Tibial nerve (tissue), 4 donors: ENCODE data around the gene CROCC2.

Experiments
- CTCF ChIP-seq, 5 experiments: fragments of 200-600 bp in 3 of 5; fragments of 450-650 bp in 2 of 5; sonication (generic) in 3 of 5; IDR thresholded peaks; one replicate each; pipeline ENCODE4 v1.5.1; 2016 to 2019; ENCODE audit warnings: antibody characterized with exemption in 5 of 5, mild to moderate bottlenecking in 3 of 5, moderate library complexity in 2 of 5
- EP300 ChIP-seq, 2 donors: sonication (generic); formaldehyde crosslinking; IDR thresholded peaks; one replicate each; pipeline ENCODE4 v1.6.1; 2017; ENCODE audit warnings: antibody characterized with exemption in 2 of 2, mild to moderate bottlenecking in 1 of 2
- POLR2A ChIP-seq, 2 donors: fragments of 450-650 bp; IDR thresholded peaks; one replicate each; pipeline ENCODE4 v1.6.1; 2017; ENCODE audit warnings: antibody characterized with exemption in 2 of 2, mild to moderate bottlenecking in 2 of 2, moderate library complexity in 2 of 2

- TF ChIP-seq CTCF (IDR thresholded peaks at IDR 0.05) (no peak), EP300 (IDR thresholded peaks at IDR 0.05) (no peak), POLR2A (IDR thresholded peaks at IDR 0.05) (no peak)
Measured at GRCh38 chr2:240919786-240920782, 13.9 kb downstream of the CROCC2 start.
